ENCODE data around the gene SLC16A9. TPM values are rescaled to one million over a fixed set of nuclear protein-coding genes. Genes with fewer than 3 reads are reported as not detected.

The SLC16A9 gene
- total and polyA plus RNA-seq, 4 donors: 0.70 to 6.0 (median 1.9) TPM

DNA sequence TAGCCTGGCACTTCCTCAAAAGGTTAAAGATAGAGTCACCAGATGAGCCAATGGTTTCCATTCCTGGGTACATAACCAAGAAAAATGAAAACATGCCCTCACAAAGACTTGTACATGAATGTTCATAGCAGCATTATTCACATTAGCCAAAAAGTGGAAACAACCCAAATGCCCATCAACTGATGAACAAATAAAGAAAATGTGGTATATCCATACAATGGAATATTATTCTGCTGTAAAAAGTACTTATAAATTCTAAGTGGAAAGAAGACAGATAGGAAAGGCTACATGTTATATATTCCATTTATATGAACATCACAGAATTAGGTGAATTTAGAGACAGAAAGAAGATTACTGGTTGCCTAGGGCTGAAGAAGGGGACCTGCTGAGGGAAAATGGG lies 10.7 kb upstream of the SLC16A9 start:
- TF ChIP-seq, protein P1, sequence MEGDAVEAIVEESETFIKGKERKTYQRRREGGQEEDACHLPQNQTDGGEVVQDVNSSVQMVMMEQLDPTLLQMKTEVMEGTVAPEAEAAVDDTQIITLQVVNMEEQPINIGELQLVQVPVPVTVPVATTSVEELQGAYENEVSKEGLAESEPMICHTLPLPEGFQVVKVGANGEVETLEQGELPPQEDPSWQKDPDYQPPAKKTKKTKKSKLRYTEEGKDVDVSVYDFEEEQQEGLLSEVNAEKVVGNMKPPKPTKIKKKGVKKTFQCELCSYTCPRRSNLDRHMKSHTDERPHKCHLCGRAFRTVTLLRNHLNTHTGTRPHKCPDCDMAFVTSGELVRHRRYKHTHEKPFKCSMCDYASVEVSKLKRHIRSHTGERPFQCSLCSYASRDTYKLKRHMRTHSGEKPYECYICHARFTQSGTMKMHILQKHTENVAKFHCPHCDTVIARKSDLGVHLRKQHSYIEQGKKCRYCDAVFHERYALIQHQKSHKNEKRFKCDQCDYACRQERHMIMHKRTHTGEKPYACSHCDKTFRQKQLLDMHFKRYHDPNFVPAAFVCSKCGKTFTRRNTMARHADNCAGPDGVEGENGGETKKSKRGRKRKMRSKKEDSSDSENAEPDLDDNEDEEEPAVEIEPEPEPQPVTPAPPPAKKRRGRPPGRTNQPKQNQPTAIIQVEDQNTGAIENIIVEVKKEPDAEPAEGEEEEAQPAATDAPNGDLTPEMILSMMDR (IDR thresholded peaks at IDR 0.05; ENCODE audit: control extremely low read depth, extremely low read depth): no peak

DNA sequence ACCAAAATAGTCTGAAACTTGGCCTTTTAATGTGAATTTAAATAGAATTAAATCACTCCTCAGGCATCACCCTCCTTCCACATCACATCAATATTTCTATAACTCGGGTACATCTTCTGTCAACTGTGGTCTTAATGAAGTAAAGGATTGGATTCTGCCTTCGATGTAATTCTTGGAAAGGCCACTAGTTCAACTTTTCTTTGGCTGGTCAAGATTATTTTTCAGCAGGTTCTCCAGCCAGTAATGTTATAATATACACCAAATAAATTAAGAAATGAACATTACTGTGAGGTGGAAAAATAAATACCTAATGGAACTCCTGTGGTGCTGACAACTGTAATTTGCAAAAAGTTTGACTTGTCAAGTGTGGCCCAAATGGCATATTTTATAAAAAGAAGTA lies 9.7 kb upstream of the SLC16A9 start:
- Histone ChIP-seq H3K9ac (ENCODE audit: insufficient read depth in 1 of 2, low read length in 2 of 2) (no peak overlapping the region), H3K4me3 (no peak overlapping the region), H3K4me1 (ENCODE audit: control insufficient read depth in 5 of 5, insufficient read depth in 5 of 5, low read length in 5 of 5) (peaks cover 0 to 1% (median 0%) of the 10 kb centered on the region in 5 donors), H3K9me3 (ENCODE audit: control insufficient read depth in 4 of 4, insufficient read depth in 3 of 4, low read length in 3 of 4) (no peaks in the 10 kb centered on the region), H3K36me3 (ENCODE audit: control insufficient read depth in 4 of 4, insufficient read depth in 4 of 4, low read length in 4 of 4) (no peaks in the 10 kb centered on the region), H3K27ac (ENCODE audit: low read depth in 1 of 2, low read length in 1 of 2) (no peak overlapping the region), H3K27me3 (ENCODE audit: control insufficient read depth in 3 of 3, insufficient read depth in 3 of 3, low read length in 2 of 3) (no peaks in the 10 kb centered on the region)
- DNase-seq: no peak
- TF ChIP-seq, protein P1 (IDR thresholded peaks at IDR 0.05; ENCODE audit: control extremely low read depth, extremely low read depth): no peak
- no peak for ATAC-seq (ENCODE audit: insufficient read depth, low FRiP score)
- WGBS, 2 donors: 71 to 85% methylated on average over 2 of the region's 2 CpGs

More for the DNA sequence above, 10.7 kb upstream of the SLC16A9 start:
- H3K4me1 ChIP-seq (ENCODE audit: control insufficient read depth in 5 of 5, insufficient read depth in 5 of 5, low read length in 5 of 5): no peaks in the 10 kb centered on the region
- no peak for DNase-seq
- H3K27me3 ChIP-seq (ENCODE audit: control insufficient read depth in 3 of 3, insufficient read depth in 3 of 3, low read length in 2 of 3): no peaks in the 10 kb centered on the region
- H3K27ac ChIP-seq (ENCODE audit: low read depth in 1 of 2, low read length in 1 of 2): no peak overlapping the region
- no peak for ATAC-seq (ENCODE audit: insufficient read depth, low FRiP score)
- no peak overlapping the region for H3K9ac ChIP-seq (ENCODE audit: insufficient read depth in 1 of 2, low read length in 2 of 2)
- no peak overlapping the region for H3K4me3 ChIP-seq
- H3K9me3 ChIP-seq (ENCODE audit: control insufficient read depth in 4 of 4, insufficient read depth in 3 of 4, low read length in 3 of 4): no peaks in the 10 kb centered on the region
- no peaks in the 10 kb centered on the region for H3K36me3 ChIP-seq (ENCODE audit: control insufficient read depth in 4 of 4, insufficient read depth in 4 of 4, low read length in 4 of 4)

DNA sequence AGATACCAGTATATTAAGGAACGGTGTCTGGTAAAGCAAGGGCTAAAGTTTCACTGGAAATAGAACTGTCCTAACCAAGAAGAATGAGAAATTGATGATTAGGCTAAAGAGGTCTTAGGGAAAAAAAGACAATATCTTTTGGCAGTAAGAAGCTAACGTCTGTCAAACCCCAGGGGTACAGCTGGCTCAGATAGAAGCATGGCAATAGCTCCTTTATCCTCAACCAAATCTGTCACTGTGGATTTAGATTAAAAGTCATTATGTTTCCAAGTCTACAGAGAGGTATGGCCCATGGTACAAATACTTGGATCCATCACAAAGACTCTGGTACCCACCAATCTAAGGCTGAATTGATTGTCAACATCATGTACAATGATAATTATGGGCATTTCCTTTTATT lies 8.6 kb upstream of the SLC16A9 start:
- H3K9me3 ChIP-seq (ENCODE audit: control insufficient read depth in 4 of 4, insufficient read depth in 3 of 4, low read length in 3 of 4): no peaks in the 10 kb centered on the region
- peaks cover 0 to 2% (median 0%) of the 10 kb centered on the region in 5 donors for H3K4me1 ChIP-seq (ENCODE audit: control insufficient read depth in 5 of 5, insufficient read depth in 5 of 5, low read length in 5 of 5)
- ATAC-seq (ENCODE audit: insufficient read depth, low FRiP score): no peak
- WGBS, 2 donors: 87 to 91% methylated on average over 2 of the region's 2 CpGs
- no peak for DNase-seq
- no peak overlapping the region for H3K4me3 ChIP-seq
- H3K36me3 ChIP-seq (ENCODE audit: control insufficient read depth in 4 of 4, insufficient read depth in 4 of 4, low read length in 4 of 4): no peaks in the 10 kb centered on the region
- no peak overlapping the region for H3K27ac ChIP-seq (ENCODE audit: low read depth in 1 of 2, low read length in 1 of 2)
- H3K27me3 ChIP-seq (ENCODE audit: control insufficient read depth in 3 of 3, insufficient read depth in 3 of 3, low read length in 2 of 3): no peaks in the 10 kb centered on the region
- no peak overlapping the region for H3K9ac ChIP-seq (ENCODE audit: insufficient read depth in 1 of 2, low read length in 2 of 2)
- TF ChIP-seq, protein P1 (IDR thresholded peaks at IDR 0.05; ENCODE audit: control extremely low read depth, extremely low read depth): no peak

DNA sequence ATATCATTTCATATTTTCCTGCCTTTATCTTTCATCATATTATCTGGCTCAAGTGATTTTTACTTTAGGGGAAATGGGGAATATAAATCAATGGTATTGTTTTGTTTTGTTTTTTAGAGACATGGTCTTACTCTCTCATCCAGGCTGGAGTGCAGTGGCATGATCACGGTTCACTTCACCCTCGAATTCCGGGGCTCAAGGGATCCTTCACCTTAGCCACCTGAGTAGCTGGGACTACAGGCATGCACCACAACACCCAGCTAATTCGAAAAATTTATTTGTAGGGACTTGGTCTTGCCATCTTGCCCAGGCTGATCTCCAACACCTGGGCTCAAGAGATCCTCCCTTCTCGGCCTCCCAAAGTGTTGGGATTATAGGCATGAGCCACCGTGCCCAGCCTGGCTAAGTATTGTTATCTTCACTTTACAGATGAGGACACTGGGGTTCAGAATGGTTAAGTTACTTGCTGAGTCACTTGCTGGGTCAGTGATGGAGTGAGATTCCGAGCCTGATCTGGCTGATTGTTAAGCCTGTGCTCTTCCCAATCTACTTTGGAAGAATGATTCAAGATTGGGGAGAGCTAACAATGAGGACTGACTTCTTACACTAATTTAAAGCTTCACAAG lies 3.7 kb upstream of the SLC16A9 start:
- no peaks in the 10 kb centered on the region for H3K36me3 ChIP-seq (ENCODE audit: control insufficient read depth in 4 of 4, insufficient read depth in 4 of 4, low read length in 4 of 4)
- H3K4me3 ChIP-seq: no peak overlapping the region
- H3K9ac ChIP-seq (ENCODE audit: insufficient read depth in 1 of 2, low read length in 2 of 2): no peak overlapping the region
- ATAC-seq (ENCODE audit: insufficient read depth, low FRiP score) (no peak), DNase-seq (no peak)
- peaks cover 0 to 12% (median 8%) of the 10 kb centered on the region in 5 donors for H3K4me1 ChIP-seq (ENCODE audit: control insufficient read depth in 5 of 5, insufficient read depth in 5 of 5, low read length in 5 of 5)
- no peak overlapping the region for H3K27ac ChIP-seq (ENCODE audit: low read depth in 1 of 2, low read length in 1 of 2)
- WGBS, 2 donors: 85 to 88% methylated on average over 7 of the region's 7 CpGs
- H3K9me3 ChIP-seq (ENCODE audit: control insufficient read depth in 4 of 4, insufficient read depth in 3 of 4, low read length in 3 of 4): peaks cover 0 to 3% (median 0%) of the 10 kb centered on the region in 4 donors
- H3K27me3 ChIP-seq (ENCODE audit: control insufficient read depth in 3 of 3, insufficient read depth in 3 of 3, low read length in 2 of 3): no peaks in the 10 kb centered on the region
- TF ChIP-seq, protein P1 (IDR thresholded peaks at IDR 0.05; ENCODE audit: control extremely low read depth, extremely low read depth): no peak

Measured in lung (tissue), 12 donors.